ENCODE measurements around the gene SATB2.

The SATB2 gene

GRCh38 chr2:199465988-199466691, 8.4 kb upstream of the SATB2 start:
- no peak for DNase-seq

- DNase-seq: no peak
These were observed 7.7 kb upstream of the SATB2 start for GRCh38 chr2:199465390-199465789.

GRCh38 chr2:199464606-199465352, 7.0 kb upstream of the SATB2 start:
- no peak for DNase-seq

GRCh38 chr2:199463708-199464605, 6.2 kb upstream of the SATB2 start:
- no peak for DNase-seq

GRCh38 chr2:199462956-199463692, 5.4 kb upstream of the SATB2 start:
- peak; percentile 39 for DNase-seq

GRCh38 chr2:199462347-199462955, 4.7 kb upstream of the SATB2 start:
- DNase-seq: no peak

GRCh38 chr2:199461711-199462346, 4.1 kb upstream of the SATB2 start:
- no peak for DNase-seq

- no peak for DNase-seq
These were observed 3.3 kb upstream of the SATB2 start for GRCh38 chr2:199460846-199461710.

- DNase-seq: no peak
These were observed 2.4 kb upstream of the SATB2 start for GRCh38 chr2:199460101-199460671.

- DNase-seq: peak; percentile 73
These were observed 1.8 kb upstream of the SATB2 start for GRCh38 chr2:199459286-199460100.

- no peak for DNase-seq
These were observed 1.1 kb upstream of the SATB2 start for GRCh38 chr2:199458806-199459285.

- peak; percentile 26 for DNase-seq
These were observed 468 bp upstream of the SATB2 start for GRCh38 chr2:199458009-199458805.

- peak; percentile 34 for DNase-seq
These were observed 1.2 kb downstream of the SATB2 start for GRCh38 chr2:199456383-199457146.

- DNase-seq: peak; percentile 43
These were observed 2.0 kb downstream of the SATB2 start for GRCh38 chr2:199455545-199456382.

- peak; percentile 43 for DNase-seq
These were observed 2.6 kb downstream of the SATB2 start for GRCh38 chr2:199455210-199455544.

- no peak for DNase-seq
These were observed 4.8 kb downstream of the SATB2 start for GRCh38 chr2:199452991-199453379.

All from NCI-H1694 treated with DMSO at 0.1 percent for 48 hours (cell line).